Liver (tissue), 9 donors: Measurements from ENCODE around the gene CADM2. TPM values are rescaled to one million over a fixed set of nuclear protein-coding genes. Genes with fewer than 3 reads are reported as not detected.
A peak's percentile ranks its signal among the peaks of the same experiment; 100 is the strongest.

ENCODE experiments used
- DNase-seq: peaks from one replicate; pipeline ENCODE4 v3.0.0-alpha.2; 2017; ENCODE audit warnings: low spot score
- H3K27ac ChIP-seq, 2 donors: one replicate each; pipeline ENCODE4 v1.7.0; 2013; ENCODE audit warnings: inconsistent platforms in 2 of 2, low read length in 2 of 2, control low read depth in 1 of 2, low read depth in 1 of 2, mild to moderate bottlenecking in 1 of 2
- H3K27me3 ChIP-seq, 4 donors: one replicate each; pipeline versions ENCODE4 v1.6.1 to v1.7.0; 2013; ENCODE audit warnings: low read length in 3 of 4, inconsistent platforms in 1 of 4, mild to moderate bottlenecking in 1 of 4, moderate library complexity in 1 of 4; ENCODE audit not compliant: control insufficient read depth in 4 of 4, insufficient read depth in 4 of 4
- H3K36me3 ChIP-seq, 4 donors: one replicate each; pipeline versions ENCODE4 v1.6.1 to v1.7.0; 2013; ENCODE audit warnings: low read length in 3 of 4, mild to moderate bottlenecking in 3 of 4, low read depth in 1 of 4, moderate library complexity in 1 of 4; ENCODE audit not compliant: control insufficient read depth in 4 of 4, insufficient read depth in 3 of 4
- H3K4me1 ChIP-seq, 4 donors: one replicate each; pipeline versions ENCODE4 v1.6.1 to v1.7.0; 2013; ENCODE audit warnings: low read length in 3 of 4, mild to moderate bottlenecking in 3 of 4, moderate library complexity in 1 of 4; ENCODE audit not compliant: control insufficient read depth in 4 of 4, insufficient read depth in 4 of 4
- H3K4me3 ChIP-seq, 3 donors: one replicate each; pipeline versions ENCODE4 v1.6.1 to v1.7.0; 2013; ENCODE audit warnings: low read length in 3 of 3, control low read depth in 1 of 3, low read depth in 1 of 3, mild to moderate bottlenecking in 1 of 3
- H3K9ac ChIP-seq, 2 donors: one replicate each; pipeline ENCODE4 v1.7.0; 2013; ENCODE audit warnings: low read length in 2 of 2, mild to moderate bottlenecking in 2 of 2, moderate library complexity in 2 of 2, control low read depth in 1 of 2, low read depth in 1 of 2
- H3K9me3 ChIP-seq, 4 donors: one replicate each; pipeline versions ENCODE4 v1.6.1 to v1.7.0; 2013; ENCODE audit warnings: low read length in 3 of 4; ENCODE audit not compliant: control insufficient read depth in 4 of 4
- ATF3 ChIP-seq: IDR thresholded peaks from 2 replicates; pipeline ENCODE4 v1.6.1; 2016; ENCODE audit warnings: antibody characterized with exemption
- CTCF ChIP-seq: fragments of 150-350 bp; IDR thresholded peaks from 2 replicates; pipeline ENCODE4 v1.5.1; 2017; ENCODE audit warnings: improper control_type of control experiment, low read depth, low read length; ENCODE audit not compliant: missing input control
- EGR1 ChIP-seq, 2 donors: IDR thresholded peaks; 2 replicates each; pipeline ENCODE4 v1.6.1; 2016 to 2018; ENCODE audit warnings: antibody characterized with exemption in 2 of 2, low read depth in 2 of 2
- FOXA2 ChIP-seq: IDR thresholded peaks from 2 replicates; pipeline ENCODE4 v1.6.1; 2016; ENCODE audit warnings: antibody characterized with exemption
- GABPA ChIP-seq, 2 donors: IDR thresholded peaks in 1 of 2; conservative IDR thresholded peaks in 1 of 2; 2 replicates each; pipeline ENCODE4 v1.6.1; 2016; ENCODE audit warnings: antibody characterized with exemption in 2 of 2, mild to moderate bottlenecking in 1 of 2, moderate library complexity in 1 of 2
- HNF4A ChIP-seq, 2 donors: conservative IDR thresholded peaks; 2 replicates each; pipeline ENCODE4 v1.6.1; 2016; ENCODE audit warnings: antibody characterized with exemption in 2 of 2, mild to moderate bottlenecking in 2 of 2
- HNF4G ChIP-seq: IDR thresholded peaks from 2 replicates; pipeline ENCODE4 v1.6.1; 2016; ENCODE audit warnings: antibody characterized with exemption
- MAX ChIP-seq: IDR thresholded peaks from 2 replicates; pipeline ENCODE4 v1.6.1; 2016; ENCODE audit warnings: antibody characterized with exemption
- RAD21 ChIP-seq, 2 donors: IDR thresholded peaks; 2 replicates each; pipeline ENCODE4 v1.6.1; 2016; ENCODE audit warnings: antibody characterized with exemption in 2 of 2, mild to moderate bottlenecking in 2 of 2
- REST ChIP-seq: IDR thresholded peaks from 2 replicates; pipeline ENCODE4 v1.6.1; 2016; ENCODE audit warnings: antibody characterized with exemption, mild to moderate bottlenecking
- SP1 ChIP-seq: IDR thresholded peaks from 2 replicates; pipeline ENCODE4 v1.6.1; 2018; ENCODE audit warnings: antibody characterized with exemption, mild to moderate bottlenecking
- YY1 ChIP-seq: IDR thresholded peaks from 2 replicates; pipeline ENCODE4 v1.6.1; 2016; ENCODE audit warnings: antibody characterized with exemption, mild to moderate bottlenecking
- ZBTB33 ChIP-seq: IDR thresholded peaks from 2 replicates; pipeline ENCODE4 v1.6.1; 2016; ENCODE audit warnings: antibody characterized with exemption
- WGBS: extraction: QIAGEN DNeasy Blood & Tissue Kit; methylation state at CpG from one replicate; pipeline ENCODE4 v1.1.7; 2013; 5-methylcytosine and 5-hydroxymethylcytosine counted together
- polyA plus RNA-seq, 2 donors: library from polyadenylated mRNA; stranded (reverse) in 1 of 2; unstranded in 1 of 2; fragments of 200-250 nt in 1 of 2; fragments of >200 nt in 1 of 2; fragmentation: Nextera tagmentation in 1 of 2; extraction: Ambion mirVana in 1 of 2; gene quantifications; one replicate each; pipeline versions ENCODE4 v1.2.1 to v1.2.3, GENCODE V29; 2013 to 2015
- total RNA-seq, 2 donors: library from RNA; depleted of rRNA; stranded (reverse); fragments of >200 nt; gene quantifications; one replicate each; pipeline ENCODE4 v1.2.3, GENCODE V29; 2014
- donor health status: healthy.
- donor health status: healthy.
- donor health status: healthy.
- donor health status: healthy.
- donor health status: healthy.

CADM2 gene
- total and polyA plus RNA-seq, 4 donors, result 0.35 to 0.92 (median 0.51) TPM

- H3K27ac ChIP-seq, result no peak overlapping the region
- no peaks in the 10 kb centered on the region for H3K9me3 ChIP-seq
- no peak overlapping the region for H3K4me3 ChIP-seq
- no peaks in the 10 kb centered on the region for H3K36me3 ChIP-seq
- H3K27me3 ChIP-seq, result no peaks in the 10 kb centered on the region
- 49% methylated on average over 3 of the region's 3 CpGs for WGBS
- TF ChIP-seq MAX (peak; percentile 36), YY1 (peak; percentile 13), HNF4A (conservative IDR thresholded peaks at IDR 0.05) (peak; percentile 38 to 75), EGR1 (IDR thresholded peaks at IDR 0.05; ENCODE audit: low read depth in 2 of 2) (no peak)
- no peak for DNase-seq
- peaks cover 0 to 5% (median 2%) of the 10 kb centered on the region in 4 donors for H3K4me1 ChIP-seq
- H3K9ac ChIP-seq, result no peak overlapping the region
Measured at GRCh38 chr3:85321892-85322291, 363.1 kb downstream of the CADM2 start.

- Histone ChIP-seq H3K4me1 (no peaks in the 10 kb centered on the region), H3K4me3 (no peak overlapping the region), H3K27ac (no peak overlapping the region), H3K36me3 (no peaks in the 10 kb centered on the region), H3K9me3 (no peaks in the 10 kb centered on the region), H3K27me3 (no peaks in the 10 kb centered on the region), H3K9ac (no peak overlapping the region)
- DNase-seq, result no peak
- TF ChIP-seq ZBTB33 (no peak), GABPA (IDR thresholded peaks at IDR 0.05 in 1 of 2, conservative IDR thresholded peaks at IDR 0.05 in 1 of 2) (no peak), FOXA2 (no peak), RAD21 (IDR thresholded peaks at IDR 0.05) (no peak), REST (no peak), MAX (no peak), ATF3 (no peak), SP1 (no peak), CTCF (no peak), HNF4G (no peak)
- WGBS, result 76% methylated on average over 2 of the region's 2 CpGs
Measured at GRCh38 chr3:85330071-85330470, 371.3 kb downstream of the CADM2 start.
